ENCODE results near the gene BAHCC1. TPM values are rescaled to one million over a fixed set of nuclear protein-coding genes. Genes with fewer than 3 reads are reported as not detected.

Gene BAHCC1
- total and polyA plus RNA-seq, 9 of the 15 experiments (the other 6 are each of a cell fraction or from before 2014, with no cell fraction given), result 0.14 to 26.9 (median 5.0) TPM

- H3K27me3 ChIP-seq (ENCODE audit: control insufficient read depth in 2 of 2, insufficient read depth in 2 of 2, low read length in 2 of 2), result no peaks in the 10 kb centered on the region
- H3K4me1 ChIP-seq (replicated peaks in 1 of 2; ENCODE audit: control insufficient read depth in 2 of 2, insufficient read depth in 2 of 2, low read length in 2 of 2), result peaks cover 0 to 67% of the 10 kb centered on the region in 2 experiments; a peak in 3 of 5 replicates
- H3K36me3 ChIP-seq (ENCODE audit: control insufficient read depth, insufficient read depth, low read length), result no peaks in the 10 kb centered on the region
- ChIA-PET CTCF (ENCODE audit: low intra/inter-chr PET ratio) (no interaction called here), POLR2A (interaction anchor here (0.6 to 1.5 kb wide), 2 partner anchors 33 to 97 kb away, joined by 3 read pairs; partner anchors contain the start of gene BAHCC1)
- no peak overlapping the region for H2AFZ ChIP-seq (ENCODE audit: low read depth, low read length)
- FAIRE-seq, result no peak
- no peaks in the 10 kb centered on the region for H3K9me1 ChIP-seq (ENCODE audit: control insufficient read depth, insufficient read depth, low read length)
- intact Hi-C loops (cut with micrococcal nuclease), result no loop called here
- H3K9ac ChIP-seq (ENCODE audit: insufficient read depth in 1 of 2, low read depth in 2 of 2, low read length in 2 of 2), result no peak overlapping the region
- in situ Hi-C loops (cut with MboI), result no loop called here
- H3K4me3 ChIP-seq, result no peak overlapping the region
- H4K20me1 ChIP-seq (replicated peaks; ENCODE audit: control insufficient read depth, insufficient read depth, low read length), result peaks cover 6% of the 10 kb centered on the region; the same call in 1 of the 2 replicates
- 81% methylated on average over 5 of the region's 11 CpGs for WGBS (ENCODE audit: insufficient coverage, low coverage, missing lambda C conversion rate)
- DNase-seq (ENCODE audit: extremely low read depth in 1 of 4, low spot score in 3 of 4), result no peak
- H3K4me2 ChIP-seq (ENCODE audit: insufficient read depth, low read length), result no peak overlapping the region
- no peaks in the 10 kb centered on the region; the same call in 2 of the 3 replicates for H3K79me2 ChIP-seq (ENCODE audit: control insufficient read depth, insufficient read depth, low read length)
- H3K9me3 ChIP-seq (replicated peaks; ENCODE audit: control insufficient read depth, insufficient read depth, low read depth, low read length), result peaks cover 11% of the 10 kb centered on the region
- BruUV-seq (replicated peaks), result no TSS peak
- no peak for ATAC-seq
- H3K27ac ChIP-seq (ENCODE audit: extremely low read depth, low read depth, low read length), result no peak overlapping the region
- TF ChIP-seq LARP7 (IDR thresholded peaks at IDR 0.05) (no peak), NCOA4 (IDR thresholded peaks at IDR 0.05; ENCODE audit: partially characterized antibody) (no peak), THRB (CRISPR knock-in tag; conservative IDR thresholded peaks at IDR 0.05) (no peak), GATAD2B (IDR thresholded peaks at IDR 0.05; ENCODE audit: borderline replicate concordance) (no peak), ERF (CRISPR knock-in tag; IDR thresholded peaks at IDR 0.05) (no peak), PRPF4 (IDR thresholded peaks at IDR 0.05; ENCODE audit: insufficient read depth, low read depth, low read length, poor library complexity, severe bottlenecking) (no peak)
- TF ChIP-seq, protein P1, sequence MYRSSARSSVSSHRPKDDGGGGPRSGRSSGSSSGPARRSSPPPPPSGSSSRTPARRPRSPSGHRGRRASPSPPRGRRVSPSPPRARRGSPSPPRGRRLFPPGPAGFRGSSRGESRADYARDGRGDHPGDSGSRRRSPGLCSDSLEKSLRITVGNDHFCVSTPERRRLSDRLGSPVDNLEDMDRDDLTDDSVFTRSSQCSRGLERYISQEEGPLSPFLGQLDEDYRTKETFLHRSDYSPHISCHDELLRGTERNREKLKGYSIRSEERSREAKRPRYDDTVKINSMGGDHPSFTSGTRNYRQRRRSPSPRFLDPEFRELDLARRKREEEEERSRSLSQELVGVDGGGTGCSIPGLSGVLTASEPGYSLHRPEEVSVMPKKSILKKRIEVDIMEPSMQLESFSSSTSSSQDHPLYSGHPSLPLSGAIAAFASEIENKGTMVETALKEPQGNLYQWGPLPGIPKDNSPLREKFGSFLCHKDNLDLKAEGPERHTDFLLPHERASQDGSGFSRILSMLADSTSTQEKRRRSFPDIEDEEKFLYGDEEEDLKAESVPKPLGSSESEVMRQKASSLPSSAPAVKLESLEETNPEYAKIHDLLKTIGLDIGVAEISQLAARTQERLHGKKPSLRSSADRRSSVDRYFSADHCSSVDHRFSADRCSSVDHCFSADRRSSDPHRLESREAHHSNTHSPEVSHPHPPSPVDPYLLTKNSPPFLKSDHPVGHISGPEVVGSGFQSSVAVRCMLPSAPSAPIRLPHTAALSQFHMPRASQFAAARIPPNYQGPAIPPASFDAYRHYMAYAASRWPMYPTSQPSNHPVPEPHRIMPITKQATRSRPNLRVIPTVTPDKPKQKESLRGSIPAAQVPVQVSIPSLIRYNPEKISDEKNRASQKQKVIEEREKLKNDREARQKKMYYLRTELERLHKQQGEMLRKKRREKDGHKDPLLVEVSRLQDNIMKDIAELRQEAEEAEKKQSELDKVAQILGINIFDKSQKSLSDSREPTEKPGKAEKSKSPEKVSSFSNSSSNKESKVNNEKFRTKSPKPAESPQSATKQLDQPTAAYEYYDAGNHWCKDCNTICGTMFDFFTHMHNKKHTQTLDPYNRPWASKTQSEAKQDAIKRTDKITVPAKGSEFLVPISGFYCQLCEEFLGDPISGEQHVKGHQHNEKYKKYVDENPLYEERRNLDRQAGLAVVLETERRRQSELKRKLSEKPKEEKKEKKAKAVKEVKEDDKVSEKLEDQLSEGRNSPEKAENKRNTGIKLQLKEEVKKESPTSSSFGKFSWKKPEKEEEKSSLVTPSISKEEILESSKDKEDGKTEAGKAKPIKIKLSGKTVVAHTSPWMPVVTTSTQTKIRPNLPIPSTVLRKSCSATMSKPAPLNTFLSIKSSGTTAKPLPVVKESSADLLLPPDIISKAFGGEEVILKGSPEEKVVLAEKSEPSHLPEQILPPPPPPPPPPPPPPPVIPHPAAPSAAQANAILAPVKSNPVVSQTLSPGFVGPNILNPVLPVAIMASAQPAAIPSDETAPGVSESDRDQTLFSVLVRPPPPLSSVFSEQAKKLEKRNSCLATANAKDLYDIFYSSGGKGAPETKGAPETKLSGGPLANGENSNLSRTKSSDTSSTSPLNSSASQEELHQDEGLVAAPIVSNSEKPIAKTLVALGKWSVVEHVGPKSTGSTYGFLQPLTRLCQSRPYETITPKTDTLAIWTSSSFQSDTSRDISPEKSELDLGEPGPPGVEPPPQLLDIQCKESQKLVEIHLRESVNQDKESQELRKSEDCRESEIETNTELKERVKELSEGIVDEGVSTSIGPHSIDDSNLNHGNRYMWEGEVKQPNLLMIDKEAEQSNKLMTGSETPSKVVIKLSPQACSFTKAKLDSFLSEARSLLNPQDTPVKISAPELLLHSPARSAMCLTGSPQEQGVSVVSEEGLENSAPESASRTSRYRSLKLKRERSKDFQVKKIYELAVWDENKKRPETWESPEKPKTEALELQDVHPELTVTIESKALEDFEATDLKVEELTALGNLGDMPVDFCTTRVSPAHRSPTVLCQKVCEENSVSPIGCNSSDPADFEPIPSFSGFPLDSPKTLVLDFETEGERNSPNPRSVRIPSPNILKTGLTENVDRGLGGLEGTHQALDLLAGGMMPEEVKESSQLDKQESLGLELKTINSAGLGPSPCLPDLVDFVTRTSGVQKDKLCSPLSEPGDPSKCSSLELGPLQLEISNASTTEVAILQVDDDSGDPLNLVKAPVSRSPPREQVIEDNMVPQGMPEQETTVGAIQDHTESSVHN (IDR thresholded peaks at IDR 0.05; ENCODE audit: borderline replicate concordance in 1 of 2, low read depth in 1 of 2), result no peak
- TF ChIP-seq, protein P2, sequence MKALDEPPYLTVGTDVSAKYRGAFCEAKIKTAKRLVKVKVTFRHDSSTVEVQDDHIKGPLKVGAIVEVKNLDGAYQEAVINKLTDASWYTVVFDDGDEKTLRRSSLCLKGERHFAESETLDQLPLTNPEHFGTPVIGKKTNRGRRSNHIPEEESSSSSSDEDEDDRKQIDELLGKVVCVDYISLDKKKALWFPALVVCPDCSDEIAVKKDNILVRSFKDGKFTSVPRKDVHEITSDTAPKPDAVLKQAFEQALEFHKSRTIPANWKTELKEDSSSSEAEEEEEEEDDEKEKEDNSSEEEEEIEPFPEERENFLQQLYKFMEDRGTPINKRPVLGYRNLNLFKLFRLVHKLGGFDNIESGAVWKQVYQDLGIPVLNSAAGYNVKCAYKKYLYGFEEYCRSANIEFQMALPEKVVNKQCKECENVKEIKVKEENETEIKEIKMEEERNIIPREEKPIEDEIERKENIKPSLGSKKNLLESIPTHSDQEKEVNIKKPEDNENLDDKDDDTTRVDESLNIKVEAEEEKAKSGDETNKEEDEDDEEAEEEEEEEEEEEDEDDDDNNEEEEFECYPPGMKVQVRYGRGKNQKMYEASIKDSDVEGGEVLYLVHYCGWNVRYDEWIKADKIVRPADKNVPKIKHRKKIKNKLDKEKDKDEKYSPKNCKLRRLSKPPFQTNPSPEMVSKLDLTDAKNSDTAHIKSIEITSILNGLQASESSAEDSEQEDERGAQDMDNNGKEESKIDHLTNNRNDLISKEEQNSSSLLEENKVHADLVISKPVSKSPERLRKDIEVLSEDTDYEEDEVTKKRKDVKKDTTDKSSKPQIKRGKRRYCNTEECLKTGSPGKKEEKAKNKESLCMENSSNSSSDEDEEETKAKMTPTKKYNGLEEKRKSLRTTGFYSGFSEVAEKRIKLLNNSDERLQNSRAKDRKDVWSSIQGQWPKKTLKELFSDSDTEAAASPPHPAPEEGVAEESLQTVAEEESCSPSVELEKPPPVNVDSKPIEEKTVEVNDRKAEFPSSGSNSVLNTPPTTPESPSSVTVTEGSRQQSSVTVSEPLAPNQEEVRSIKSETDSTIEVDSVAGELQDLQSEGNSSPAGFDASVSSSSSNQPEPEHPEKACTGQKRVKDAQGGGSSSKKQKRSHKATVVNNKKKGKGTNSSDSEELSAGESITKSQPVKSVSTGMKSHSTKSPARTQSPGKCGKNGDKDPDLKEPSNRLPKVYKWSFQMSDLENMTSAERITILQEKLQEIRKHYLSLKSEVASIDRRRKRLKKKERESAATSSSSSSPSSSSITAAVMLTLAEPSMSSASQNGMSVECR (CRISPR knock-in tag; IDR thresholded peaks at IDR 0.05), result no peak
Measured at GRCh38 chr17:81428516-81428915, 33.3 kb downstream of the BAHCC1 start.
